Measurements from ENCODE around the gene AIFM1. TPM values are rescaled to one million over a fixed set of nuclear protein-coding genes. Genes with fewer than 3 reads are reported as not detected.

The AIFM1 gene
- total and polyA plus RNA-seq, 2 of the 4 experiments (the other 2 are of a cell fraction): 22.0 to 27.4 TPM

DNA sequence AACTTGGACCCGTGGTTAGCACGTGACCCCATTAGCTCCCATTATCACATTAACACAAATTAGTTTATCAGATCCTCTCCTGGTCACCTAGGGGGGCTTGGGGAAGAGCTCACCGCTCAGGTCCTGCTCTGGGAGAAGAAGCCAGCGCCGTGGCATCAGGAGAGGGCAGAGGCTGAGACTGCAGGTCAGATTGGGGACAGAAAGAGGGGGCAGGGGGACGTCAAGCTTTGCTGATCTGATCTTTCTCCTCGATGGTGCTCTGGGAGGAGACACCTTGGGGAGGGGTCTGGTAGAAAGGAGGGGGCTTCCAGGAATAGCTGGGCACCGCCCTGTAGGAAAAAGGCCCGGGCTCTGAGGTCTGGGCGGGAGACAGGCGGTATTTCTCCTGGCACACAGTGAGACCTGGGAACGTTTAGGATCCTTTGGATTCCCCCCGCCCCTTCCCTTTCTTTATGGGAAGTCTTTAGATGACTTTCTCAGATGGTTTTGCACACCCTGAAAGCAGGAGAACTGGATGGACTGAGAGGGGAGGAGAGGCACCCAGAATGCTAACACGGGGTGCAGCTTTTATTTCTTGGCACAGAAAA, 46.2 kb downstream of the AIFM1 start:
- H2AFZ ChIP-seq (replicated peaks; ENCODE audit: low read length, poor library complexity): peak overlapping the region; percentile 73
- intact Hi-C loops (cut with micrococcal nuclease): no loop called here

More for the DNA sequence above, 46.2 kb downstream of the AIFM1 start:
- Histone ChIP-seq H3K23ac (ENCODE audit: low read depth, low read length) (peak overlapping the region; percentile 11; the same call in 1 of the 2 replicates), H3K9me1 (ENCODE audit: insufficient read depth, low read length) (no peaks in the 10 kb centered on the region), H3K4me3 (ENCODE audit: insufficient read depth, low read depth, low read length) (peak overlapping the region; percentile 36), H3K27me3 (ENCODE audit: control insufficient read depth, insufficient read depth, low read length) (no peaks in the 10 kb centered on the region), H2BK5ac (ENCODE audit: low read depth, low read length, poor library complexity, severe bottlenecking) (peak overlapping the region; percentile 69), H4K5ac (ENCODE audit: low read depth, low read length) (peak overlapping the region; percentile 58), H3K9ac (ENCODE audit: low read depth, low read length) (0 out of 2 replicates have a peak overlapping the region, but pooled peaks have one; percentile 25), H3K36me3 (ENCODE audit: control insufficient read depth, insufficient read depth, low read length) (no peaks in the 10 kb centered on the region), H2AK5ac (ENCODE audit: low read depth, low read length) (peak overlapping the region; percentile 75), H2BK15ac (ENCODE audit: low read depth, low read length) (no peak overlapping the region), H3K4me1 (ENCODE audit: control insufficient read depth, insufficient read depth, low read length) (peaks cover 15% of the 10 kb centered on the region), H2AK9ac (replicated peaks; ENCODE audit: low read depth, low read length, poor library complexity) (peak overlapping the region; percentile 98), H3K9me3 (ENCODE audit: control insufficient read depth, insufficient read depth, low read length) (no peaks in the 10 kb centered on the region), H3K27ac (ENCODE audit: insufficient read depth, low read length) (peak overlapping the region; percentile 79), H3K56ac (ENCODE audit: extremely low read depth, insufficient read depth, low read length) (peak overlapping the region; percentile 17; the same call in 1 of the 2 replicates), H4K91ac (ENCODE audit: insufficient read depth, low read depth, low read length) (peak overlapping the region; percentile 67), H4K20me1 (ENCODE audit: insufficient read depth, low read length) (0 out of 2 replicates have a peak, but pooled peaks cover 4% of the 10 kb centered on the region), H2BK20ac (ENCODE audit: low read depth, low read length) (peak overlapping the region; percentile 39), H3K14ac (replicated peaks; ENCODE audit: low read depth, low read length) (peak overlapping the region; percentile 62; the same call in 1 of the 2 replicates), H3K18ac (ENCODE audit: low read depth, low read length) (peak overlapping the region; percentile 32; the same call in 1 of the 2 replicates), H4K8ac (ENCODE audit: low read depth in 2 of 2, low read length in 2 of 2) (peak overlapping the region; percentile 23 to 58; a peak in 2 of 4 replicates), H3K4me2 (ENCODE audit: low read depth, low read length) (peak overlapping the region; percentile 70), H2BK120ac (ENCODE audit: low read depth, low read length) (peak overlapping the region; percentile 48), H3K4ac (ENCODE audit: low read depth, low read length) (peak overlapping the region; percentile 49), H3K79me1 (ENCODE audit: low read depth in 1 of 2, low read length in 2 of 2) (peaks cover 0 to 8% of the 10 kb centered on the region in 2 experiments; a peak in 1 of 4 replicates)
- TF ChIP-seq MAFK (IDR thresholded peaks at IDR 0.05; ENCODE audit: low read depth, low read length) (no peak), BHLHE40 (IDR thresholded peaks at IDR 0.05; ENCODE audit: low read depth, low read length) (peak; percentile 62; the same call in 1 of the 2 replicates), CEBPB (IDR thresholded peaks at IDR 0.05; ENCODE audit: low read depth, low read length) (no peak), RAD21 (IDR thresholded peaks at IDR 0.05; ENCODE audit: low read length) (no peak), FOS (IDR thresholded peaks at IDR 0.05; ENCODE audit: low read depth, low read length) (no peak)
- TF ChIP-seq, protein P1, sequence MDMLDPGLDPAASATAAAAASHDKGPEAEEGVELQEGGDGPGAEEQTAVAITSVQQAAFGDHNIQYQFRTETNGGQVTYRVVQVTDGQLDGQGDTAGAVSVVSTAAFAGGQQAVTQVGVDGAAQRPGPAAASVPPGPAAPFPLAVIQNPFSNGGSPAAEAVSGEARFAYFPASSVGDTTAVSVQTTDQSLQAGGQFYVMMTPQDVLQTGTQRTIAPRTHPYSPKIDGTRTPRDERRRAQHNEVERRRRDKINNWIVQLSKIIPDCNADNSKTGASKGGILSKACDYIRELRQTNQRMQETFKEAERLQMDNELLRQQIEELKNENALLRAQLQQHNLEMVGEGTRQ (IDR thresholded peaks at IDR 0.05; ENCODE audit: low read depth, low read length): peak; percentile 77
- DNase-seq (no peak), ATAC-seq (ENCODE audit: low read depth) (no peak)
- dilution Hi-C loops (cut with HindIII; ENCODE audit: low sequenced_read_pairs, unreplicated experiment): no loop called here
- no TSS peak for BruUV-seq (replicated peaks)
- WGBS, 2 experiments (ENCODE audit: extremely low coverage in 2 of 2, insufficient read length in 1 of 2): 37% methylated on average over 3 of the region's 14 CpGs; no CpG with 5 or more reads in 1 of the 2 experiments
- in situ Hi-C loops (cut with MboI; ENCODE audit: low sequenced_read_pairs): no loop called here
- ChIA-PET POLR2A (ENCODE audit: unreplicated experiment) (no interaction called here), CTCF (interaction anchor here (1.2 to 2.5 kb wide), 2 partner anchors 9 to 40 kb away, joined by 3 to 7 read pairs; partner anchors contain the start of gene ELF4)

Data from IMR-90 (cell line).